Measurements from ENCODE around the gene FAM184B.

DNA sequence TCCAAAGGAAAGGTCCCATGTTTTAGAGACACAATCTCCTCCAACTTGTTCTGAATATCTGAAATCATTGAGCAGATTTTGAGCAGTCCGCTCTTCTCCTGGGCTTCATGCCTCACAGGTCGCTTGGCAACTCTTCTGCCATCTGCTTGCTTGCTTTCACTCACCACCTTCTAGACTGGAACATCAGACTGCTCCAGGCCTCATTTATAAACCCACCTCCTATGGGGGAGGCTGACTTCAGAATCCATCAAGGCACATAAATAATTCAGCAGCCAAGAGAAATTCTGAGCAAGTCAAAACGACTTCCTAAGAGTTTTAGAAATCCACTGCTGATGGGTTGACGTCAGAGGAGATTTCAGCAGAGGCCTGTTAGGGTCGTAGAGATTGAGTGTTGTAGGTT, 64.1 kb downstream of the FAM184B start:
- no peak for TF ChIP-seq POLR2A (IDR thresholded peaks at IDR 0.05)
- TF ChIP-seq, protein P1, sequence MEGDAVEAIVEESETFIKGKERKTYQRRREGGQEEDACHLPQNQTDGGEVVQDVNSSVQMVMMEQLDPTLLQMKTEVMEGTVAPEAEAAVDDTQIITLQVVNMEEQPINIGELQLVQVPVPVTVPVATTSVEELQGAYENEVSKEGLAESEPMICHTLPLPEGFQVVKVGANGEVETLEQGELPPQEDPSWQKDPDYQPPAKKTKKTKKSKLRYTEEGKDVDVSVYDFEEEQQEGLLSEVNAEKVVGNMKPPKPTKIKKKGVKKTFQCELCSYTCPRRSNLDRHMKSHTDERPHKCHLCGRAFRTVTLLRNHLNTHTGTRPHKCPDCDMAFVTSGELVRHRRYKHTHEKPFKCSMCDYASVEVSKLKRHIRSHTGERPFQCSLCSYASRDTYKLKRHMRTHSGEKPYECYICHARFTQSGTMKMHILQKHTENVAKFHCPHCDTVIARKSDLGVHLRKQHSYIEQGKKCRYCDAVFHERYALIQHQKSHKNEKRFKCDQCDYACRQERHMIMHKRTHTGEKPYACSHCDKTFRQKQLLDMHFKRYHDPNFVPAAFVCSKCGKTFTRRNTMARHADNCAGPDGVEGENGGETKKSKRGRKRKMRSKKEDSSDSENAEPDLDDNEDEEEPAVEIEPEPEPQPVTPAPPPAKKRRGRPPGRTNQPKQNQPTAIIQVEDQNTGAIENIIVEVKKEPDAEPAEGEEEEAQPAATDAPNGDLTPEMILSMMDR (IDR thresholded peaks at IDR 0.05), result no peak
